Stimulated activated CD4-positive, alpha-beta T cell treated with anti-CD3 and anti-CD28 coated beads, Interleukin-1b, Interleukin-23, amount 100 ng/mL, for 1 hour (primary cell): Measurements from ENCODE around the gene SLC22A8.
"Not testable (repeated sequence)": the region's sequence is repeated elsewhere in the genome, so short reads cannot be mapped to it uniquely, and the experiment has no call there.

Experiments used
- DNase-seq, 2 donors: peaks; one replicate each; pipeline ENCODE4 v3.0.0-alpha.2; 2020; ENCODE audit warnings: low read depth in 2 of 2

SLC22A8 gene

GRCh38 chr11:63015521-63016215, at the start of gene SLC22A8:
Gene SLC22A8 (minus strand): TSS chr11:63015841. CDS start chr11:63014958, 883 bp downstream.
- DNase-seq = no peak

- DNase-seq = not testable (repeated sequence)
Measured at GRCh38 chr11:63046203-63046602, 30.6 kb upstream of the SLC22A8 start.

- DNase-seq = no peak
Measured at GRCh38 chr11:63042596-63042995, 27.0 kb upstream of the SLC22A8 start.

- no peak for DNase-seq
Measured at GRCh38 chr11:63032457-63032856, 16.8 kb upstream of the SLC22A8 start.

GRCh38 chr11:63023841-63024648, 8.4 kb upstream of the SLC22A8 start:
- DNase-seq = peak; percentile 67 to 89

GRCh38 chr11:63023222-63023814, 7.7 kb upstream of the SLC22A8 start:
- DNase-seq = no peak

GRCh38 chr11:63022441-63022840, 6.8 kb upstream of the SLC22A8 start:
- DNase-seq = no peak

GRCh38 chr11:63020671-63021291, 5.1 kb upstream of the SLC22A8 start:
- DNase-seq = no peak

- no peak for DNase-seq
Measured at GRCh38 chr11:63019506-63019905, 3.9 kb upstream of the SLC22A8 start.

- no peak for DNase-seq
Measured at GRCh38 chr11:63017306-63017974, 1.8 kb upstream of the SLC22A8 start.

GRCh38 chr11:63014408-63015055, 1.1 kb downstream of the SLC22A8 start:
- DNase-seq = no peak

- no peak for DNase-seq
Measured at GRCh38 chr11:63012839-63013238, 2.8 kb downstream of the SLC22A8 start.

GRCh38 chr11:63012430-63012829, 3.2 kb downstream of the SLC22A8 start:
- DNase-seq = no peak

- DNase-seq = no peak
Measured at GRCh38 chr11:63010934-63011439, 4.7 kb downstream of the SLC22A8 start.

- DNase-seq = no peak
Measured at GRCh38 chr11:63007920-63008319, 7.7 kb downstream of the SLC22A8 start.

- DNase-seq = no peak
Measured at GRCh38 chr11:63001456-63001855, 14.2 kb downstream of the SLC22A8 start.

GRCh38 chr11:62999649-63000048, 16.0 kb downstream of the SLC22A8 start:
- no peak for DNase-seq

- DNase-seq = no peak
Measured at GRCh38 chr11:62999156-62999555, 16.5 kb downstream of the SLC22A8 start.

- no peak for DNase-seq
Measured at GRCh38 chr11:62996271-62996670, 19.4 kb downstream of the SLC22A8 start.

- no peak for DNase-seq
Measured at GRCh38 chr11:62994775-62995174, 20.9 kb downstream of the SLC22A8 start.

- DNase-seq = no peak
Measured at GRCh38 chr11:62988276-62988675, 27.4 kb downstream of the SLC22A8 start.
